Dendritic cell treated with granulocyte-macrophage colony-stimulating factor and Interleukin-4, amounts not matched to agents 40 ng/mL and 50 ng/mL, for 4 days (primary cell): Measurements from ENCODE around the gene SMOC2.

Source experiments
- H3K27ac Mint-ChIP-seq: one replicate; pipeline ENCODE4 v1.8.0; 2022; ENCODE audit warnings: mild to moderate bottlenecking, mixed read lengths
- H3K27me3 Mint-ChIP-seq: one replicate; pipeline ENCODE4 v1.8.0; 2022; ENCODE audit warnings: mild to moderate bottlenecking, mixed read lengths
- H3K36me3 Mint-ChIP-seq: one replicate; pipeline ENCODE4 v1.8.0; 2022; ENCODE audit warnings: low read depth, mixed read lengths
- H3K4me1 Mint-ChIP-seq: one replicate; pipeline ENCODE4 v1.8.0; 2022; ENCODE audit warnings: low read depth, mixed read lengths
- H3K4me3 Mint-ChIP-seq: one replicate; pipeline ENCODE4 v1.8.0; 2022; ENCODE audit warnings: mild to moderate bottlenecking, moderate library complexity, mixed read lengths
- H3K9me3 Mint-ChIP-seq: one replicate; pipeline ENCODE4 v1.8.0; 2022; ENCODE audit warnings: mixed read lengths
- intact Hi-C: fragments of 100-400 bp; cut with micrococcal nuclease; formaldehyde crosslinking; loops from one replicate; pipeline ENCODE4 v1.15.0; 2022

The SMOC2 gene

GRCh38 chr6:168623736-168624135 is 182.8 kb downstream of the SMOC2 start:
- intact Hi-C loops = no loop called here
- H3K27me3 Mint-ChIP-seq = no peaks in the 10 kb centered on the region

GRCh38 chr6:168624540-168624939 is 183.6 kb downstream of the SMOC2 start:
- intact Hi-C loops = no loop called here
- H3K36me3 Mint-ChIP-seq = no peaks in the 10 kb centered on the region
- no peaks in the 10 kb centered on the region for H3K4me1 Mint-ChIP-seq
- no peak overlapping the region for H3K27ac Mint-ChIP-seq
- no peaks in the 10 kb centered on the region for H3K27me3 Mint-ChIP-seq
- no peak overlapping the region for H3K4me3 Mint-ChIP-seq
- peaks cover 13% of the 10 kb centered on the region for H3K9me3 Mint-ChIP-seq

More at GRCh38 chr6:168623736-168624135, 182.8 kb downstream of the SMOC2 start:
- H3K27ac Mint-ChIP-seq = no peak overlapping the region
- peaks cover 14% of the 10 kb centered on the region for H3K9me3 Mint-ChIP-seq
- H3K36me3 Mint-ChIP-seq = no peaks in the 10 kb centered on the region
- no peak overlapping the region for H3K4me3 Mint-ChIP-seq
- no peaks in the 10 kb centered on the region for H3K4me1 Mint-ChIP-seq

DNA sequence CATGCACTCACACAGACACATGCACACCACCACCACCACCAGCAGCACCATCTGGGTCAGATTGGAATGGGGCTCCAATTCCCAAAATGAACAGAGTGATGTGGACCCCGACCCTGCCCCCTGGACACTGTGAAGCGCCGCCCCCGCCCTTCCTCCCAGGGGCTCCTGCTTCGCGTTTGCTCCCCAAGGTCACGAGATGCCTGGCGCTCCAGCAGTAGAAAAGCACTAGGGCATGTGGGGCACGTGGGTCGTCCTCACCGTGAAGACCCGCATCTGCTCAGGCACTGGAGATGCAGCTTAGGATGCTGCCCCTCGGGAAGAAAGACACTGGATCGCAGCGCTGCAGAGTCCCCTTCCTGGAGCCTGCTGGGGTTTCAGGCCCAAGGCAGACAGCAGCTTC is 184.0 kb downstream of the SMOC2 start:
- intact Hi-C loops = no loop called here
- H3K27me3 Mint-ChIP-seq = no peaks in the 10 kb centered on the region
- no peak overlapping the region for H3K27ac Mint-ChIP-seq
- peaks cover 13% of the 10 kb centered on the region for H3K9me3 Mint-ChIP-seq
- H3K4me3 Mint-ChIP-seq = no peak overlapping the region
- no peaks in the 10 kb centered on the region for H3K4me1 Mint-ChIP-seq
- no peaks in the 10 kb centered on the region for H3K36me3 Mint-ChIP-seq

GRCh38 chr6:168625602-168626001 is 184.6 kb downstream of the SMOC2 start:
- no peak overlapping the region for H3K4me3 Mint-ChIP-seq
- no peak overlapping the region for H3K27ac Mint-ChIP-seq
- intact Hi-C loops = no loop called here
- H3K9me3 Mint-ChIP-seq = peaks cover 13% of the 10 kb centered on the region
- H3K4me1 Mint-ChIP-seq = no peaks in the 10 kb centered on the region
- no peaks in the 10 kb centered on the region for H3K36me3 Mint-ChIP-seq
- H3K27me3 Mint-ChIP-seq = no peaks in the 10 kb centered on the region

DNA sequence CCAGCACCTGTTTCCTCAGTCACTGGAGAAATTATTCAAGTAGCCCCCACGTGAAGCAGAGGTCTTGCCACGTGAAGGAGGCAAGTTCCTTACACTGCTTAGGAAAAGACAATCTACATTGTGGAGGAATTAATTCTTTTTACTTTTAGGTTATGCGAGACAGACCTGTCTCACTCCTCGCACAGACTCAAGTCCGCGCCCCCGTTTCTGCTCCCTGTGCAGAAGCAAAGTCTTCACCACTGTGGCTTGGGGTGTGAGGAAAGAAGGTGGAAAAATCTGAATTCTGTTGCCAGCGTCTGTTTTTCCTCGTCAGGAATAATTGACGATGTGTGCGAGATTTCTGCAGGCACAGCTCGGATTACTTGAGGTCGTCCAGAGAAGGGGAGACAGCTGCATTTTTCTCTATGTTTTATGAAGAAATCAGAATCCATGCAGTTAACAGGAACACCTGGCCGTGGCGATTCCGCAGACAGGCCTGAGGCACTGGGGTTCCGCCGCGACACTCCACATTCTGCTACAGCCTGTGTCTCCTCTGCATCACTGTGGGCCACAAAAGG is 185.1 kb downstream of the SMOC2 start:
- intact Hi-C loops = no loop called here
- no peaks in the 10 kb centered on the region for H3K36me3 Mint-ChIP-seq
- H3K27ac Mint-ChIP-seq = no peak overlapping the region
- no peak overlapping the region for H3K4me3 Mint-ChIP-seq
- peaks cover 13% of the 10 kb centered on the region for H3K9me3 Mint-ChIP-seq
- no peaks in the 10 kb centered on the region for H3K27me3 Mint-ChIP-seq
- H3K4me1 Mint-ChIP-seq = no peaks in the 10 kb centered on the region

GRCh38 chr6:168627506-168628175 is 186.7 kb downstream of the SMOC2 start:
- no peaks in the 10 kb centered on the region for H3K36me3 Mint-ChIP-seq
- intact Hi-C loops = no loop called here
- H3K4me3 Mint-ChIP-seq = no peak overlapping the region
- H3K27me3 Mint-ChIP-seq = no peaks in the 10 kb centered on the region
- no peak overlapping the region for H3K27ac Mint-ChIP-seq
- no peaks in the 10 kb centered on the region for H3K4me1 Mint-ChIP-seq
- H3K9me3 Mint-ChIP-seq = peaks cover 13% of the 10 kb centered on the region

DNA sequence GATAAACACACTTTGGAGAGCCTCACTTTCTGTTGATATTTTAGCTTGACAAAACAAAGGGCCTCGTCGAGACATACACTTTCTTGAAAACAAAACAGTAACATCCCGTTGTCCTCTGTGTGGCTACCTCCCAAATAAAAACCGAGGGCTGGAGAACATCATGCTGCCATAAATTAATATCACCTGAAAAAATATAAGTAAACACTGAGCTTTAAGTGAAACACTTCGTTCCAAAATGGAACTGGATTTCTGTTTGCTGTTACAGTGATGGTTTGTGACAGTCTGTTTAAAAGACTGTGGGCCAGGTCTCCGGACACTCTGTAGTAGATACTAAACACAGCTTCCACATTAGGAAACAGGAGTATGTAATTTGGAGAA is 187.2 kb downstream of the SMOC2 start:
- Mint-ChIP-seq H3K4me3 (no peak overlapping the region), H3K27me3 (no peaks in the 10 kb centered on the region), H3K4me1 (no peaks in the 10 kb centered on the region), H3K9me3 (peaks cover 17% of the 10 kb centered on the region), H3K27ac (no peak overlapping the region), H3K36me3 (no peaks in the 10 kb centered on the region)
- intact Hi-C loops = no loop called here

DNA sequence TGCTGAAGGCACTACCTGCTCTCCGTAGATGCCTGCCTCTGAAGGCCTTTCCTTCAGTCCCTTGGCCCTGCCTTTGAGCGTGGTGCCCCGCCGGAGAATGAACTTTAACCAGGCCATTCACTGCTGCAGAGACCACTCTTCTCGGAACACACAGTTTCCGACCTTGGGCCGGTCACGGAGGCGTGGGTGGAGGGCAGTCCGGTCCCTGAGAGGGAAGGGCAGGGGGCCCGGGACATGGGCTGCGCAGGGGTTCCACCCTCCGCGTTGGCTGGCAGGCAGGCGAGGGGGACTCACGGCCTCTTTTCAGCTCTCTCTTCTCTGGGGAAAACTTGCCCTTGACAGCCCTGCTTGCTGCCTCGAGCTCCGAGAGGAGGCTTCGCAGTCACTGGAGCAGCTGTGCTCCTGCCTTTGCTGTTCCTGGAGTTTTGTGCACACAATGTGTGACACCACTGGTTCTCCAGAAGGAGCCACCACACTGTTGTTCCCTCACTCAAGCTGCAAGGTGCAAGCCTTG is 187.8 kb downstream of the SMOC2 start:
- H3K4me1 Mint-ChIP-seq = no peaks in the 10 kb centered on the region
- no peaks in the 10 kb centered on the region for H3K27me3 Mint-ChIP-seq
- intact Hi-C loops = no loop called here
- H3K36me3 Mint-ChIP-seq = no peaks in the 10 kb centered on the region
- peaks cover 24% of the 10 kb centered on the region for H3K9me3 Mint-ChIP-seq
- no peak overlapping the region for H3K27ac Mint-ChIP-seq
- H3K4me3 Mint-ChIP-seq = no peak overlapping the region

- H3K4me3 Mint-ChIP-seq = no peak overlapping the region
- H3K27me3 Mint-ChIP-seq = no peaks in the 10 kb centered on the region
- no peak overlapping the region for H3K27ac Mint-ChIP-seq
- intact Hi-C loops = no loop called here
- no peaks in the 10 kb centered on the region for H3K36me3 Mint-ChIP-seq
- peaks cover 19% of the 10 kb centered on the region for H3K9me3 Mint-ChIP-seq
- no peaks in the 10 kb centered on the region for H3K4me1 Mint-ChIP-seq
Measured at GRCh38 chr6:168631564-168631963, 190.6 kb downstream of the SMOC2 start.

DNA sequence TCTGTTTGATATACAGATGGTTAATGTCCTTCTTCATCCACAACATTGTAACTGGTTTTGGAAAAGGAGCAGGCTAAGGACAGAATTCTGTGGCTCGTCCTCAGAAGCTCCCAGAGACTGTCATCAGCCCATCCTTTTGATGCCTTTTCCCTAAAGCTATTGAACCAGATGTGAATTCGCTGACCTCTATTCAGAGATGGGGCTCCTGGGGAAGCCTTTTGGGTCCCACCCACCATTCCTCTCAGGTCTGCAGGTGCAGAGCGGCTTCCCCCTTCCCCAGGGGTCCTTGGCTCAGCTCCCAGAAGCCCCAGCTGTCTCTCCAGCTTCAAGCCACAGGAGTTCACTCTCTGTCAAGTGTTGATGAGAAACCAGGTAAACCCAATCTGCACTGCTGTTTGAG is 191.7 kb downstream of the SMOC2 start:
- Mint-ChIP-seq H3K36me3 (no peaks in the 10 kb centered on the region), H3K9me3 (peaks cover 19% of the 10 kb centered on the region), H3K27me3 (no peaks in the 10 kb centered on the region), H3K27ac (no peak overlapping the region), H3K4me1 (no peaks in the 10 kb centered on the region), H3K4me3 (no peak overlapping the region)
- intact Hi-C loops = no loop called here

DNA sequence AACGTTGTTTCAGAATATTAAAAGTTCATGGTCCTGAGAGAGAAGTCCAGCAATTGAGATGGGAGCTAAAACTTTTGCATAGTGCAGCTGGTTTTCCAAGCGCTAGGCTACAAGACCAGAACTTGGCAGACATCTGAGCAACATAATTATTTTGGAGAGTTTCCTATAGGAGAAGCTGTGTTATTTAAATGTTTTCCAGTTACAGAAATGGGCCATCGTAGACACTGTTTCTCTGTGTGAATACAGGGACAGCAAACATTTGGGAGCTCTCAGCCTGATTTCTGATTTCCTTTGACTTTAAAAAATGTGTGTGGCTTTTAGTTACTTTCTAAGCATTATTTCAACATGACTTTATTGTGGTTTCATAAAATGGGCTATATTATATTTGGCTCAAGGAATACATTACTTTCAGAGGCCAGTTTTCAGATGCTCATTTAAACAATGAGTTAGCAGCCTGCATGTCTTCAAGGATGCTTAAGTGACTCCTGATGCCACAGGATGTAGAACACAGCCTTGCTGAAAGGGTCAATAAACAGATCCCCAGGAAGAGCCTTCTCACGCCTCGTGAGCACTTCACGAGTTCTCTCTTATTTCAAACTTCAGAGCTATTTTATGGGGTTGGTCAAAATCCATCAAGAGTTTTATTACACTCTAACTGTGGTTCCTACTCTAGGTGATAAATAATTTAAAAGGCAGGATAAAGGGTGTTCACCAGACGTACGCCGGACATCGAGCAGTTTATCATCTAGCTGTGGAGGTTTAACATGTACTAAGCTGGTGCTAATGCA is 193.8 kb downstream of the SMOC2 start:
- H3K4me1 Mint-ChIP-seq = no peaks in the 10 kb centered on the region
- no peak overlapping the region for H3K27ac Mint-ChIP-seq
- intact Hi-C loops = no loop called here
- no peaks in the 10 kb centered on the region for H3K36me3 Mint-ChIP-seq
- H3K27me3 Mint-ChIP-seq = no peaks in the 10 kb centered on the region
- no peak overlapping the region for H3K4me3 Mint-ChIP-seq
- H3K9me3 Mint-ChIP-seq = peaks cover 19% of the 10 kb centered on the region

DNA sequence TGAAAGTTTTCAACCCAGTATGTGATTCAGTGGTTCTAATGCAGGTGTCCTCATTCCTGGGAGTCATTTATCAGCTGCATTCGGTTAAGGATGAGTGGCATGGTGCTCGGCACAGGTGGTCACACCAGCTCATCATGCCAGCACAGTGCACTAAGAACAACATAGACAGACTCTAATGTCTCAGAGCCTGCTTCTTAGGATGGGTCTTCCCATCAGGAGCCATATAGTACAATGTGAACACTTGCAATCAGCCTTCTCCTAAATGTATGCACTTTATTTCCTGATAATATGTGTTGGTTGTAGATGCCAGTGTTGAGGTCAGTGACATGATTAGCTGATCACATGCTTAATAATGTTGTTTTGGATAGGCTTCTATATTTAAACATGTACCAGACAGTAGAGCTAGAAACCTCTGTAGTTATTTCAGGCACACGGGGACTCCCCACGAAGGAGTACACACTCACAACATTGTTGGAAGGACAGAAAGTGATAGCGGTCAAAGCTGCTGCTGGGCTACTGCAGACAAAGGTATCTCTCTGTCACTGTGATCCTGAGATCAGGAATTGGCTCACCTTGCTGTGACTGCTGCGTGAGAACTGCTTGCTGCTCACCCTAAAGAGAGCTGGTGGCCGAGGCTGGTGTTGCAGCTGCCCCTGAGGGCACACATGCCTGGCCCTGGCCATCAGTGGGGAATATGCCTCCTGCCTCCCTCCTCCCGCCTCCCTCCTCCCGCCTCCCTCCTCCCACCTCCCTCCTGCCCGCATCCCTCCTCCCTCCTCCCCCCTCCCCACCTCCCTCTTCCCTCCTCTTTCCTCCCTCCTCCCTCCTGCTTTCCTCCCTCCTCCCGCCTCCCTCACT is 195.4 kb downstream of the SMOC2 start:
- no peaks in the 10 kb centered on the region for H3K4me1 Mint-ChIP-seq
- no peaks in the 10 kb centered on the region for H3K27me3 Mint-ChIP-seq
- peaks cover 19% of the 10 kb centered on the region for H3K9me3 Mint-ChIP-seq
- H3K4me3 Mint-ChIP-seq = no peak overlapping the region
- H3K27ac Mint-ChIP-seq = no peak overlapping the region
- H3K36me3 Mint-ChIP-seq = no peaks in the 10 kb centered on the region
- intact Hi-C loops = no loop called here

- no peak overlapping the region for H3K27ac Mint-ChIP-seq
- H3K4me3 Mint-ChIP-seq = no peak overlapping the region
- no peaks in the 10 kb centered on the region for H3K27me3 Mint-ChIP-seq
- no peaks in the 10 kb centered on the region for H3K4me1 Mint-ChIP-seq
- intact Hi-C loops = no loop called here
- H3K36me3 Mint-ChIP-seq = no peaks in the 10 kb centered on the region
- H3K9me3 Mint-ChIP-seq = peaks cover 17% of the 10 kb centered on the region
Measured at GRCh38 chr6:168637834-168638233, 196.8 kb downstream of the SMOC2 start.
